Ishikawa (cell line): Measurements from ENCODE around the gene SNIP1.

ENCODE experiments used
- CEBPB ChIP-seq: IDR thresholded peaks from 2 replicates; pipeline ENCODE4 v1.6.1; 2012
- CREB1 ChIP-seq: IDR thresholded peaks from 2 replicates; pipeline ENCODE4 v1.6.1; 2012; ENCODE audit warnings: low read depth
- EGR1 ChIP-seq: IDR thresholded peaks from 2 replicates; pipeline ENCODE4 v1.6.1; 2012
- EP300 ChIP-seq: IDR thresholded peaks from 2 replicates; pipeline ENCODE4 v1.6.1; 2012; ENCODE audit warnings: borderline replicate concordance
- MAX ChIP-seq: IDR thresholded peaks from 2 replicates; pipeline ENCODE4 v1.6.1; 2012
- NFIC ChIP-seq: IDR thresholded peaks from 2 replicates; pipeline ENCODE4 v1.6.1; 2012
- RAD21 ChIP-seq: IDR thresholded peaks from 2 replicates; pipeline ENCODE4 v1.6.1; 2012; ENCODE audit warnings: low read depth
- REST ChIP-seq: IDR thresholded peaks from 2 replicates; pipeline ENCODE4 v1.6.1; 2012; ENCODE audit warnings: low read depth, mild to moderate bottlenecking
- TAF1 ChIP-seq: IDR thresholded peaks from 2 replicates; pipeline ENCODE4 v1.6.1; 2012; ENCODE audit warnings: low read depth, mild to moderate bottlenecking
- TEAD4 ChIP-seq: IDR thresholded peaks from 2 replicates; pipeline ENCODE4 v1.6.1; 2012
- USF1 ChIP-seq: IDR thresholded peaks from 2 replicates; pipeline ENCODE4 v1.6.1; 2012
- YY1 ChIP-seq: IDR thresholded peaks from 2 replicates; pipeline ENCODE4 v1.6.1; 2012; ENCODE audit warnings: low read depth
- ZBTB7A ChIP-seq: IDR thresholded peaks from 2 replicates; pipeline ENCODE4 v1.6.1; 2012; ENCODE audit warnings: low read depth

- TF ChIP-seq RAD21 = no peak
- TF ChIP-seq EP300 = no peak
- no peak for TF ChIP-seq NFIC
- TF ChIP-seq REST = no peak
- no peak for TF ChIP-seq USF1
- no peak for TF ChIP-seq EGR1
- no peak for TF ChIP-seq MAX
- TF ChIP-seq CEBPB = no peak
- TF ChIP-seq YY1 = no peak
- TF ChIP-seq ZBTB7A = no peak
- TF ChIP-seq TEAD4 = no peak
- no peak for TF ChIP-seq TAF1
- no peak for TF ChIP-seq CREB1
Measured at GRCh38 chr1:37567023-37567422, 12.9 kb upstream of the SNIP1 start.
